Aorta (tissue), 5 donors: ENCODE data around the gene PBX3. TPM values are rescaled to one million over a fixed set of nuclear protein-coding genes. Genes with fewer than 3 reads are reported as not detected.

Experiments used
- ATAC-seq: fragments of 200-7000 bp; cut with Tn5 transposase; one replicate; pipeline ENCODE4 v1.9.1; 2022; ENCODE audit warnings: moderate library complexity; ENCODE audit not compliant: low FRiP score
- DNase-seq, 2 donors: peaks; one replicate each; pipeline ENCODE4 v3.0.0-alpha.2; 2020
- H3K27ac ChIP-seq, 2 donors: one replicate each; pipeline ENCODE4 v1.5.1; 2013; ENCODE audit warnings: low read length in 2 of 2, mild to moderate bottlenecking in 2 of 2, moderate library complexity in 2 of 2, control low read depth in 1 of 2, inconsistent platforms in 1 of 2, low read depth in 1 of 2
- H3K27me3 ChIP-seq, 2 donors: one replicate each; pipeline ENCODE4 v1.6.1; 2013; ENCODE audit warnings: control low read depth in 1 of 2, low read length in 1 of 2, mild to moderate bottlenecking in 1 of 2, moderate library complexity in 1 of 2; ENCODE audit not compliant: insufficient read depth in 2 of 2, control insufficient read depth in 1 of 2
- H3K36me3 ChIP-seq, 2 donors: one replicate each; pipeline ENCODE4 v1.6.1; 2013; ENCODE audit warnings: control low read depth in 1 of 2, low read length in 1 of 2, mild to moderate bottlenecking in 1 of 2; ENCODE audit not compliant: insufficient read depth in 2 of 2, control insufficient read depth in 1 of 2
- H3K4me1 ChIP-seq, 2 donors: one replicate each; pipeline ENCODE4 v1.6.1; 2013; ENCODE audit warnings: low read length in 2 of 2, control low read depth in 1 of 2, mild to moderate bottlenecking in 1 of 2, moderate library complexity in 1 of 2; ENCODE audit not compliant: insufficient read depth in 2 of 2, control insufficient read depth in 1 of 2
- H3K4me3 ChIP-seq, 2 donors: one replicate each; pipeline ENCODE4 v1.5.1; 2013; ENCODE audit warnings: low read length in 2 of 2, control low read depth in 1 of 2, mild to moderate bottlenecking in 1 of 2
- H3K9me3 ChIP-seq: one replicate; pipeline ENCODE4 v1.6.1; 2013; ENCODE audit warnings: mild to moderate bottlenecking, low read length; ENCODE audit not compliant: control insufficient read depth
- WGBS, 2 donors: extraction: QIAGEN DNeasy Blood & Tissue Kit; methylation state at CpG; one replicate each; pipeline ENCODE4 v1.1.7; 2013; 5-methylcytosine and 5-hydroxymethylcytosine counted together
- intact Hi-C, 2 donors: fragments of 100-400 bp; cut with DNase I; formaldehyde crosslinking; loops; one replicate each; pipeline versions ENCODE4 v1.14.2 to v1.15.0; 2022
- polyA plus RNA-seq, 2 donors: library from polyadenylated mRNA; stranded (reverse); fragments of 200-250 nt; gene quantifications; one replicate each; pipeline ENCODE4 v1.2.3, GENCODE V29; 2013
- total RNA-seq, 2 donors: library from RNA; stranded (reverse); fragmentation: NEBNext Ultra II Directional; extraction: Animal tissue kit (Norgen Biotek cat#: 25700); gene quantifications; one replicate each; pipeline ENCODE4 v1.2.1, GENCODE V29; 2021
- donor health status: healthy with polysubstance abuse.
- donor health status: Bipolar disorder and iron deficiency.
- donor health status: DM: no; HTN: no; CAD: no.
- donor health status: DM: no; HTN: no; CAD: no.
- donor health status: DM: yes; HTN: yes; CAD: no.

PBX3 gene
- total and polyA plus RNA-seq, 4 donors = 10.3 to 44.7 (median 18.8) TPM

DNA sequence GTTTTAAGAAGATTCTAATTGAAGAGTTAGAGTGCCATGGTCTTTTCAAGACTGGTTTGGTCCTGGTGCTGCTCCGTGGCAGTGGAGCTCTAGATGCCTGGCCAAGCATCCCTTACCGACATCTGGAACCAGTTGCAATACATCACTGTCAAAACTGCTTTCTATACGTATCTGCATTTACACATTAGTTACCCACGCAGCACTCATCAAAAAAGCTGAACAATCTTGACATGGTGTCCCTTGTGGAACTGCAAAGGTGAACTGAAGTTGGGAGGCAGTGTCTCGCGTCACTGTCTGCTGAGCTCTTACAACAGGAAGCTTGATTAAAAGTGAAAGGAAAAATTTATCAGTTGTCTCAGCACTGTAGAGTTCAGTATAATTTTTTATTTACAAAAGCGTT is 82.6 kb downstream of the PBX3 start:
- H3K27ac ChIP-seq = no peak overlapping the region
- intact Hi-C loops = no loop called here
- H3K36me3 ChIP-seq = no peaks in the 10 kb centered on the region
- no peaks in the 10 kb centered on the region for H3K9me3 ChIP-seq
- H3K4me3 ChIP-seq = no peak overlapping the region
- no peak for ATAC-seq
- no peaks in the 10 kb centered on the region for H3K4me1 ChIP-seq
- 68 to 75% methylated on average over 7 of the region's 7 CpGs for WGBS, 2 donors
- no peak for DNase-seq
- H3K27me3 ChIP-seq = no peaks in the 10 kb centered on the region

DNA sequence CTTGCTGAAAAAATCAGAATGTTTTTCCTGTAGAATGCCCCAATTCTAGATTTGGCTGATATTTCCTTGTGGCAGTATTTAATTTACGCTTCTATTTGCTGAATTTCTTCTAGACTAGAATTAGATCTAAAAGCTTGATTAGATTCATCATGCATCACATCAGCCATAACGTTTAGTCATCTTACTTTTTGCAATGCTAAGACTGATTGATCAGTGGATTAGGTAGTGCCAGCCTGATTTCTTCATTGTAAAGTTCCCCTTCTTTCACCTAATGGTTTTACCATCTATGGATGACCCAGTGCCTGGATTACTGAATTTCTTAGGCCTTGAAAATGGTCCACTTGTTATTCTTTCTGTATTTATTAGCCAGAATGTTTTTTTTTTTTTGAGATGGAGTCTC is 83.9 kb downstream of the PBX3 start:
- Histone ChIP-seq H3K36me3 (no peaks in the 10 kb centered on the region), H3K27me3 (no peaks in the 10 kb centered on the region), H3K4me3 (no peak overlapping the region), H3K9me3 (no peaks in the 10 kb centered on the region), H3K27ac (no peak overlapping the region), H3K4me1 (no peaks in the 10 kb centered on the region)
- DNase-seq (no peak), ATAC-seq (no peak)
- intact Hi-C loops = no loop called here
- WGBS, 2 donors = 89 to 93% methylated on average over 2 of the region's 2 CpGs

- Histone ChIP-seq H3K27me3 (no peaks in the 10 kb centered on the region), H3K27ac (no peak overlapping the region), H3K4me1 (no peaks in the 10 kb centered on the region), H3K9me3 (no peaks in the 10 kb centered on the region), H3K4me3 (no peak overlapping the region), H3K36me3 (no peaks in the 10 kb centered on the region)
- DNase-seq (no peak), ATAC-seq (no peak)
- WGBS, 2 donors = 71 to 77% methylated on average over 1 of the region's 1 CpG
- intact Hi-C loops = no loop called here
Observed at GRCh38 chr9:125831616-125832015, 84.4 kb downstream of the PBX3 start.

GRCh38 chr9:125835655-125836054 is 88.5 kb downstream of the PBX3 start:
- H3K27ac ChIP-seq = no peak overlapping the region
- intact Hi-C loops = loop anchor here in 1 of 2 donors (5.0 kb wide), 1 partner anchor 123 kb away; no protein-coding TSS in a partner anchor
- no peak for ATAC-seq

DNA sequence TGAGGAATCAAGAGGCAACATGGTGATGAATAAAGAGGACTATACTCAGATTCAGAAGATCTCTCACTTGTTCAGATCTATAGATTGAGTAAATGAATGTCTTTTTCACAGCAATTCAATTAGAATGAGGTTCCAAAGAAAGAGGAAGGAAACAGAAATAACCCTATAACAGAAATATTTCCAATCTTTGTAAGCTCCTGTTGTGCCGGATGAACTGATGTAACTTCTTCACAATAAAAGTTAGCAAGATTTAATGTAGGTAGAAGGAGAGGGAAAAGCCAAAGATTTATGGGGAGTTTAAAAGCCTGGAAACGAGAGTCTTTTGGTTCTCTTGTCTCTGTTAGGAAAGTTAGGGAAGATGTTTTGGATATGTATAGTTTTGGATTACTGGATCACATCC is 92.1 kb downstream of the PBX3 start:
- H3K4me3 ChIP-seq = no peak overlapping the region
- 86 to 88% methylated on average over 2 of the region's 2 CpGs for WGBS, 2 donors
- no peak overlapping the region for H3K27ac ChIP-seq
- no peak for ATAC-seq
- H3K27me3 ChIP-seq = no peaks in the 10 kb centered on the region
- no peaks in the 10 kb centered on the region for H3K4me1 ChIP-seq
- no peak for DNase-seq
- intact Hi-C loops = loop anchor here in 1 of 2 donors (5.0 kb wide), 1 partner anchor 127 kb away; no protein-coding TSS in a partner anchor
- no peaks in the 10 kb centered on the region for H3K36me3 ChIP-seq
- H3K9me3 ChIP-seq = no peaks in the 10 kb centered on the region

More at GRCh38 chr9:125835655-125836054, 88.5 kb downstream of the PBX3 start:
- Histone ChIP-seq H3K4me1 (no peaks in the 10 kb centered on the region), H3K36me3 (no peaks in the 10 kb centered on the region), H3K27me3 (no peaks in the 10 kb centered on the region), H3K4me3 (no peak overlapping the region), H3K9me3 (no peaks in the 10 kb centered on the region)
- no peak for DNase-seq
- 70 to 74% methylated on average over 1 of the region's 1 CpG for WGBS, 2 donors

GRCh38 chr9:125841444-125841843 is 94.3 kb downstream of the PBX3 start:
- H3K27ac ChIP-seq = no peak overlapping the region
- 86 to 97% methylated on average over 1 of the region's 1 CpG for WGBS, 2 donors
- no peak for ATAC-seq
- no peaks in the 10 kb centered on the region for H3K27me3 ChIP-seq
- no peak overlapping the region for H3K4me3 ChIP-seq
- no peak for DNase-seq
- H3K36me3 ChIP-seq = no peaks in the 10 kb centered on the region
- no peaks in the 10 kb centered on the region for H3K9me3 ChIP-seq
- intact Hi-C loops = no loop called here
- no peaks in the 10 kb centered on the region for H3K4me1 ChIP-seq

GRCh38 chr9:125842242-125842641 is 95.1 kb downstream of the PBX3 start:
- Histone ChIP-seq H3K27ac (no peak overlapping the region), H3K27me3 (no peaks in the 10 kb centered on the region), H3K4me1 (no peaks in the 10 kb centered on the region), H3K4me3 (no peak overlapping the region), H3K9me3 (no peaks in the 10 kb centered on the region), H3K36me3 (no peaks in the 10 kb centered on the region)
- ATAC-seq (no peak), DNase-seq (no peak)
- intact Hi-C loops = no loop called here
- WGBS, 2 donors = 74 to 84% methylated on average over 1 of the region's 1 CpG

DNA sequence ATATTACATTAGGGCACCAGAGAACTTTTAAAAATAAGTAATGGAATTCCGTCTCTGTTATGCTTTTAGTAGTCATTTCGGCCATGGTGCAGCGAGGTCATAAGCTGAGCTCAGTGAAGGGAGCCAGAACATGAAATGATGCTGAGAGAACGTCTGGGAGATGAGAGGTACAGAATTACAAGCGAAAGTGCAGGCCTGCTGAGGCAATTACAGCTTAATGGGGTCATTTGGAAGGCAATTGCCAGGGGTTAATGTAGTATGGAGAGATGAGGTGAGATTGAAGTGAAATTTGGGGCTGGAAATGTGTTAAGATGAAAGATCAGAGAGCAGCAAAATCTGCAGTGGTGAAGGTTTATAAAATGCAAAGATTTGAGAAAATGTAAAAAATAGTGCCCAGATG is 96.5 kb downstream of the PBX3 start:
- Histone ChIP-seq H3K27ac (no peak overlapping the region), H3K36me3 (no peaks in the 10 kb centered on the region), H3K9me3 (no peaks in the 10 kb centered on the region), H3K27me3 (no peaks in the 10 kb centered on the region), H3K4me3 (no peak overlapping the region), H3K4me1 (no peaks in the 10 kb centered on the region)
- intact Hi-C loops = no loop called here
- DNase-seq = no peak
- WGBS, 2 donors = 12 to 20% methylated on average over 5 of the region's 5 CpGs
- ATAC-seq = no peak

DNA sequence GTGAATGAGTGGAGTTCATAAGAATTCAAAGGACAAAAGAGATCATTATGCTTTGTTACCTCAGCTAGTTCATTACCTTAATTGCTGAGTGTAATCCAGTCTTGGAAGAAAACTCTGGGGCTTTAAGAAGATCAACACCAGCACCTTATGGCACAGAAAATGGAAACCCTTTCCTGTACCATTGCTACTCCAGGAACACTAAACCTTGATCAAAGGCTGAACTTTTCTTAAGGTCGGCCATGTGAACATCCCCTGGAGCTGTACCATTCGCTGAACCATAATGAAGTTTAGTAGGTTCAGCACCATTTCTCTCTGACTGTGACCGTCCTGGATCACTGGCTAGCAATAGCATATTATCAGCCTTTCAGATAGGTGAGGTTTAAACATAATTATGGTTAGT is 97.4 kb downstream of the PBX3 start:
- no peaks in the 10 kb centered on the region for H3K4me1 ChIP-seq
- no peaks in the 10 kb centered on the region for H3K9me3 ChIP-seq
- H3K27ac ChIP-seq = no peak overlapping the region
- H3K36me3 ChIP-seq = no peaks in the 10 kb centered on the region
- ATAC-seq (no peak), DNase-seq (no peak)
- H3K4me3 ChIP-seq = no peak overlapping the region
- intact Hi-C loops = no loop called here
- WGBS, 2 donors = 94% methylated on average over 3 of the region's 3 CpGs
- H3K27me3 ChIP-seq = no peaks in the 10 kb centered on the region
